Stimulated activated CD8-positive, alpha-beta memory T cell treated with anti-CD3 and anti-CD28 coated beads, Interleukin-15, amount 100 ng/mL, for 1 hour (primary cell): Measurements from ENCODE around the gene DENND5A.
"Not testable (repeated sequence)": the region's sequence is repeated elsewhere in the genome, so short reads cannot be mapped to it uniquely, and the experiment has no call there.

Experiments
- DNase-seq: peaks from one replicate; pipeline ENCODE4 v3.0.0-alpha.2; 2020; ENCODE audit warnings: low read depth

DENND5A gene

GRCh38 chr11:9210922-9211320, 54.2 kb downstream of the DENND5A start:
- no peak for DNase-seq

GRCh38 chr11:9210224-9210921, 54.8 kb downstream of the DENND5A start:
- no peak for DNase-seq

- not testable (repeated sequence) for DNase-seq
Measured at GRCh38 chr11:9209604-9210003, 55.5 kb downstream of the DENND5A start.

GRCh38 chr11:9208726-9209501, 56.2 kb downstream of the DENND5A start:
- DNase-seq = no peak

- DNase-seq = no peak
Measured at GRCh38 chr11:9207229-9207628, 57.9 kb downstream of the DENND5A start.

GRCh38 chr11:9206496-9206895, 58.7 kb downstream of the DENND5A start:
- DNase-seq = no peak

GRCh38 chr11:9203691-9204311, 61.3 kb downstream of the DENND5A start:
- DNase-seq = no peak

GRCh38 chr11:9201372-9202162, 63.6 kb downstream of the DENND5A start:
- no peak for DNase-seq

GRCh38 chr11:9200471-9200870, 64.7 kb downstream of the DENND5A start:
- no peak for DNase-seq

GRCh38 chr11:9193316-9193715, 71.8 kb downstream of the DENND5A start:
- no peak for DNase-seq

- no peak for DNase-seq
Measured at GRCh38 chr11:9192561-9192960, 72.6 kb downstream of the DENND5A start.

GRCh38 chr11:9190326-9191016, 74.7 kb downstream of the DENND5A start:
- DNase-seq = not testable (repeated sequence)

- DNase-seq = not testable (repeated sequence)
Measured at GRCh38 chr11:9188860-9189259, 76.3 kb downstream of the DENND5A start.

- no peak for DNase-seq
Measured at GRCh38 chr11:9187616-9188015, 77.5 kb downstream of the DENND5A start.

GRCh38 chr11:9184516-9184915, 80.6 kb downstream of the DENND5A start:
- no peak for DNase-seq

GRCh38 chr11:9182180-9182871, 82.8 kb downstream of the DENND5A start:
- no peak for DNase-seq

- DNase-seq = no peak
Measured at GRCh38 chr11:9180784-9181183, 84.4 kb downstream of the DENND5A start.

- no peak for DNase-seq
Measured at GRCh38 chr11:9179141-9179540, 86.0 kb downstream of the DENND5A start.

GRCh38 chr11:9178716-9179115, 86.4 kb downstream of the DENND5A start:
- no peak for DNase-seq

- no peak for DNase-seq
Measured at GRCh38 chr11:9177438-9178091, 87.6 kb downstream of the DENND5A start.
